HG03097 (cell line): ENCODE measurements around the gene C19orf67.

Experiments
- ATAC-seq: cut with Tn5 transposase; IDR thresholded peaks from one replicate; pipeline ENCODE4 v1.9.1; 2021; ENCODE audit not compliant: unreplicated experiment, low FRiP score

C19orf67 gene

DNA sequence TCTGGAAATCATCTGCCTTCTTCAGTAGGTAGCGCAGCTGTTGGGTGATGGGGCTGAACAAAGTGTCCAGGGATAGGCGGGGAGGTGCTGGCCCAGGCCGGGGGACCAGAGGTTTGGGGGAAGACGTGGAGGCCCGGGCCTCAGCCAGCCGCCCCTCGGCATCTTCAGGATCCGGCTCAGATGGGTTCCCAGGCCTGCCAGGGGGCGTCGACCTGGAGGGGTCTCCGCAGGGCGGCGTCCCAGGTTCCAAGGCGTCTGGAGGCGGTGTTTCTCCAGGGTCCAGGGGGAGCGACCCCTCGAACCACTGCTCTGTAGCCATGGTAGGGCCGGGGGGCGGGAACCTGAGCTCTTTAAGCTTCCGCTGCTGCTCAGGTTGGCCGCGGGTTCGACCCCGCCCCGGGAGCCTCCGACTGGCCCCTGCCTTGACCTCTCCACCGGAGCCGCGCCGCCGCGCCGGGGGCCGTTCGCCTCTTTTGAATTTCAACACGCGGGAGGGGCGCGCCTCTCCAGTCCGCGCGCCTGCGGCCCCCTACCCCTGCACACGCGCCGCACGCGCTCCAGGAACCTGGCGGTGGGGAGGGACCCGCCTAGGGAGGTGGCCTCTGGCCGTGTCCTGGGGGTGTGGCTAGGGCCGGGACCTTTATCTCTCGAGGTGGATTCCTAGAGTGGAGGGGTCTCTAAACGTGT is at the start of gene C19orf67:
Gene C19orf67, minus strand, starts transcription at position 475 of the 687 bp plus-strand sequence. Its CDS starts 156 bp downstream, at position 319.
- ATAC-seq = no peak

DNA sequence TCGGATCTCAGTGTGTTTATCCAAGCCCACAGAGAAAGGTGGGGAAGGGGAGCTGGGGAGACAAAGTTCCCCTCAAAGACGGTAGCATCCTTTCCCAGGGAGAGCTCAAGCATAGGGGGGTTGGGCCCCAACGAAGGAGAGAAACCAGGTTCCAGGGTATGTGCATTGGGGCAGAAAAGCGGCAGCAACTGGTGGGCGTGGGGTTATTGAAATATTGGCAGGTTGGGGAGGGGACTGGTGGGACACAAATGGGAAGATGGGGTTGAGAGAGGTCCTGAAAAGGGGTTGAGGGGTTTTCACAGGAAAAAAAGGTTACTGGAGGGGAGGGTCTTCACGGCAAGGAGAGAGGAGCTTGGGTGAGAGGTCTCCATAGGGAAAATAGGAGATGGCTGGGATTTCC is 49.8 kb upstream of the C19orf67 start:
- ATAC-seq = no peak

DNA sequence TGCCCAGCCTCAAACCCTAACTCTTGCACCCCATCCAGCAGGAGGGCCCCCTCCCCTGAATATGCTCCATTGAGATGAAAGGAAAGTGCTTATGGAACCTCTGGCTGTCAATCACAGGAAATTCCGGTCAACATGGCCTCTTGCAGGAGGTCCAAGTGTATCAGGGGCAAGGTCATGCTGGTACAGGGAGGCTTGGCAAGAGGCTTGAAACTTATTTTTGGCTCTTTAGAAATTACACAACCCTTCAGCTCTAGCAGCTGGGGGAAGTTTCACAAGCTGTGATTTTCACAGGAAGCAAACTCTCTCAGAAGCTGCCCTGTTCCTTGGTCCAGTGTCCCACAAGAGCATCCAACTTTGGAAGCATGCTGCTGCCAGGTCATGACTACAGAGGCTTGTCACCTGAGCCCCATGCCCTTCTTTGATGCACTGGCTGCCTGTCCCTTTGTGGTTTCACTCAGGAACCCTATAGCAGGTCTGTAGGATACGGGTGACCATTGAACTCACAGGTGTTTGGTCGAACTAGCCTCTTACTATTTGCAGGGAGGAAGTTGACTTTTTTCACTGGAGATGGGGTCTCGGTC is 42.4 kb upstream of the C19orf67 start:
- no peak for ATAC-seq

DNA sequence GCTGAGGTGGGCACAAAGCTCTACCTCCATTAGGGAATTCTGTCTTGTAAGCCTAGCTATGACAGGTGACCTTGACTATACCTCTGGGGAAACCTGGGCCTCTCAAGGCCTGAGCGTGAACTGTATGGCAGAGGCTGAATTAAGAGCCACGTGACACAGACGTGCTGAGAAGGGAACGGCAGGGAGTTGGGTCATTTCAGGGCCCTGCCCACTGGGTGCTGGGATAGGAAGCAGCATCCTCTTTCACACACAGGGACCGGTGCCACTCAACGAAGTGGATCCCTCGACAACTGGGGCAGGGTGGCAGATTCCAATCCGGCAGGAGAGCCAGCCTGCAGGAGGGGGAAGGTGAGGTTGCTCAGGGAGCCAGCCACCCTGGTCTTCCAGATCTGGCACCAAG is 41.6 kb upstream of the C19orf67 start:
- ATAC-seq = no peak

DNA sequence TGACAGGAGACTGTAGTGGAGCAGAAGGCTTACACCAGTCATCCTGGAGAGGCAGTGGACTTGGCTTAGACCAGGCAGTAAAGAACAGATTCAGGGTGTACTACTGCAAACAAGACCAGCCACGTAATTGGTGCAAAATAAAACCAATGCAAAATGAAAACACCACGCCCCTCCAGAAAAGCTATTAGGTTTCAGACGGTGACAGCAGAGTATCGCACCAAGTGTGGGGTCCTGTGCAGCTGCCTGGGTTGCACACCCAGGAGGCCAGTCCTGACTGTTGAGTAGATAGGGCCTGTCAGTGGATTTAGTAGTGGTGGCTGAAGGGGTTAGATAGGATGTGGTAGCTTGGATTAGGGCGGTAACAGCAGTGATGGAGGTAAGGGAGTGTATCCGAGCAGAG is 37.3 kb upstream of the C19orf67 start:
- ATAC-seq = no peak

DNA sequence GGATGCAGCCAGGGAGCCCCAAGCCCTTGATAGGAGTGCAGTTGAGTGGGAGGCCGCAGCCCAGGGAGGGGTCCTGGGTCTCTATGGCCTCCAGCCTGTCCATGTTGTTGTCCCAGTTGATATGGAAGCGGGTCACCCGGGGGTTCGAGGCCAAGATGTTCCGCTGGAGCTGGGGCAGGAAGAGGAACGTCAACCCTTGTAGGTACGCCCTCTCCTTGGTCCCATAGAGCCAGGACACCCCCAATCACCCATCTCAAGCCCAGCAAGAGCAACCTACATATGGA is 34.9 kb upstream of the C19orf67 start:
- no peak for ATAC-seq

DNA sequence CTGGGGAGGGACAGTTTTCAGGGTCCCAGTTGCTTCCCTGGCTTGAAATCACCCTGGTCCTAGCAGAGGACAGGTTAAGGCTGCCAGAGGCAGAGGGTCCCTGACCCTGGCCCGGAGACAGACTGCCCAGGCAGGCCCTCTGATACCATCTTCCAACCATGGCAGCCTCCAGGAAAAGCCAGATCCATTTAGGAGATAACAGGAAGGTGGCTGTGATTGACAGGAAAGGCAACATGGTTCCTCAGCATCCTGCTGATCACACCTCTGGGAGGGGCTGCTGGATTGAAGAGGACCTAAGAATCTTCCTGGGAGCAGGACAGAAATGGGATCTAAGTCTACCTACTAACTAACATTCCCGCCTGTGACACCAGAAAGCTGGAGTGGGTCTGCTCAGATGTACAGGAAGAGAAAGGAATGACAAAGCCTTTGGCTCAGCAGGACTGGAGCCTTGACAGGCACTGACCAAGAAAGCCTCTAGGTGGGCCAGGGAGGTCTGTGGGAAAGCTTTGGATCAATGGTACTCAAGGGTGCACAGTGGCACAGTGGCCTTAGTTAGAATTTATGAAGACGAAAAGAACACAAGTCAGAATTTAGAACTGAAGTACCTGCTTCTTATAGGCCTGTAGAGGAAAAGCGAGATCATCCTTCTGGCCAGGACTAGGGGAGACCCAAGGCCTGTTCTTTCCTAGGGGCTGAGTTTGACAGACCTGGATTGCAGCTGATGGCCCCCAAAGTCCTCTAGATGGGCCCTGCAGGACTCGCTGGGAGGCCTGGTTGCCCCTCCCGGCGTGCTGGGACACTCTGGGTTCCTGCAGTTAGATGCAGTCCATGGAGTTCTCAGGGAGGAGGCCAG is 34.3 kb upstream of the C19orf67 start:
- ATAC-seq = no peak

DNA sequence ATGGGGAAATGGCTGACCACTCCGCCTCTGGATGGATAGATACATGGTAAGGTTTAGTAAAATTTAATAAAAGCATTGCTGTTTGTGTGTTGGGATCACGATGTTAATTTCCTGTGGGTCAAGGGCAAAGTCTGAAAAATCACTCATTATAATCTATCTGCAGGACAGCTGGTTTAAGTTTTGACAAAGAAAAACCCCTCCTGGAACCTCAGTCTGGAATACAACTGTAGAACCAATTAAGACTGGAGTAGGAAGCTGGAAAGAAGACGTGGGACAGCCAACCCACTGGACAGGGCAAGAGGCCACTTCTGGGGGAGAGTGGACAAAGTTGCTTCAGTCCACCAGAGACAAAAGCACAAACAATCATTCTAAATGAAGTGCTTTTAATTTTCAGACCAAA is 33.6 kb upstream of the C19orf67 start:
- ATAC-seq = no peak

DNA sequence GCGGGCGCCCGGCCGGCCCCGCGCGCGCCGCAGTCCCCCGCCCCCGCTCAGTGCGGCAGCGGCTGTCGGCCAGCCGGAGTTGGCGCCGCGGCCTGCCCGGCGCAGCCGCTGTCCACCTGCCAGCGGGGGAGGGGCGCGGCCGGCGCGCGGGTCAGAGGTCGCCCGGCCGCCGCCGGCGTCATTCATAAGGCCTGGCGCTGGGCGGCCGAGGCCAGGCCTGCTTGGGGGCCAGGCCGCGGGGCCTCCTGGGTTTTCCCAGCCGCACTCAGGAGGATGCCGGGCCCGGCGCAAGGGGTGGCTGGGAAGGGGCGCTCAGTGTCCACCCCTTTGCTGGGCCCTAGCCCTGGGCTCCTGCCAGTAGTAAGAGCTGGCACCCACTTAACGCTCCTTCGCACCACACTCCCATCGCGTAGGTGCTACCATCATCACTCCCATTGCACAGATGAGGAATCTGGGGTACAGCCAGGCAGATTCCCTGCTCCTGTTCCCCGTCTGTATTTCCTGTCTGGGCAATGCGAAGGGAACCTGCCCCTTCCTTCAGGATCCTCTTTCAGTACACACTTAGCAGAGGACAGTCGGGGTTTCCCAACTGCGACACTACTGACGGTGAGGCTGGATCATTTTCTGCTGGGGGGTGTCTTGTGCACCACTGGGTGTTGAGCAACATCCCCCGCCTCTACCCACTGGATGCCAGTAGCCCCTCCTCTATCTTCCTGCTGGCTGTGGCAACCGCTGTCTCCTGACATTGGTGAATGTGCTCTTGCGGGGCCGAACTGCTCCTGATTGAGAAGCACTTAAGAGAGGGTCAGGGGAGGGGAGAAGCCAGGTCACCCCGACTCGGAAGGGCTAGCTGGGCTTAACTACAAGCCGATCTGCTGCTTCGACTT is 32.8 kb upstream of the C19orf67 start:
- no peak for ATAC-seq

DNA sequence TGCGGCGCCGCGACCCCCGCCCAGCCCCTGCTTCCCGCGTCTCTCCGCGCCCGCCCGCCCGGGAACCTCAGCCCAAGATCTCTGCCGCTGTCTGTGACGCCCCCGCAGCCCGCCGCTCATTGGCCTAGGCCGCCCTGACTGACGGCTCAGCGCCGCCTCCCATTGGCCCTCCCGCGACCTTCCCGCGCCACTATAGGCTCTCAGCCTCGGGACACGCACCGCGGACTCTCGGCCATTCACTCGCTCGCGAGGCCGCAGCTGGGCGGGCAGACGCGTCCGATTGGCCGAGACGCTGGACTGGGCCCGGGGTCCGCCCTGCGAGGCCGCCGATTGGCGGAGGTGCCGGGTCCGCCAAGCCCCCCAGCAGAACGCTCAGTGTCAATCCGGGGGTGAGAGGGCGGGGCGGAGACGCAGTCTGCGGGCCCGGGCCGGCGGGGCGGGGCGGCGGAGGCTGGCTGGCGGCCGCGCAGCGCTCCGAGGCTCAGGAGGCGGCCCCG is 32.1 kb upstream of the C19orf67 start, which contains the start of gene PRKACA:
Gene PRKACA, minus strand, starts transcription at position 95 of the 497 bp plus-strand sequence. CDS start 215 bp downstream, outside the sequence.
- peak; percentile 79 for ATAC-seq

DNA sequence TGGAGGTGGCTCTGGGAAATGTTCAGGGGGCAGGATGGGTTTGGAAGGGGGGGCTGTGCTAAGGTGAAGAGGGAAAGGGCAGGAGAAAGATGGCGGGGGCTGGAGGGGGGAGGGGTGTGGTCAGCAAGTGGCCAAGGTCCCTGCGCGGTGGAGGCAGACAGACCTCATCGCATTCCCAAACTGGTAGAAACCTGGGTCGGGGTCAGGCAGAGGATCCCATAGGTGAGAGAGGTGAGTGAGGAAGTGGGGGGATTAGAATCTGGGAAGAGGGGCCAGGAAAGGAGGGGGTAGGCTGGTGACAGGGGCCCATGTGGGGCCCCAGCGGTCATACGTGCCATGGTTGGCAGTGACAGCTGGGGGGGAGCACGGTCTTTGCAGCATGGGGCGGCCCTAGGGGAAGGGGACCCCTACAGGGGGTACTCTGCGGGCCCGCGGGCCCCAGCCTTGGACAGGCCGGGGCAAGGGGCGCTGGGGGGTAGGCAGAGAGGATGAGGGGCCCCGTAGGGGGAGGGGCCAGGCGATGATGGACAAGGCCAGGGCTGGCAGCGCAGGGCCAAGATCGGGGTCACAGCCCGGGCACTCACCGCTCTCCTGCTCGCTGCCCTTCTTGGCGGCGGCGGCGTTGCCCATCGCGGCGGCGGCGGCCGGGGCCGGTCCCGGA is 31.5 kb upstream of the C19orf67 start:
- ATAC-seq = peak; percentile 3

DNA sequence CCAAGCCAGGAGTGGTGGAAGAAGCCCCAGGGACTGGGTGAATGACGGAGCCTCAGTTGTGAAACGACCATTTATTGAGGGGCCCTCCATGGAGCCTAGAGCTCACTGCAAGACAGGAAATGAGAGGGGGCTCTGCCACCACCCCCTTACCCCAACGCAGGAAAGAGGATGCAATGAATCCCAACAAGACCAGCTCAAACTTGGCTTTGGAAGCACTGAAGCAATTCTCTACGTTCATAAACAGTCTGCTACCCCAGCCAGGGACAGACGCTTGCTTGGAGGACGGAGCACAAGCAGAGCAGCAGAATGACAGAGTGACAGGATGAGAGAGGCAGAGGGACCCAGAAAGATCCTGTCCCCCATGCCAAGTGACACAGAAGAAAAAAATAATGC is 30.9 kb upstream of the C19orf67 start:
- ATAC-seq = no peak

DNA sequence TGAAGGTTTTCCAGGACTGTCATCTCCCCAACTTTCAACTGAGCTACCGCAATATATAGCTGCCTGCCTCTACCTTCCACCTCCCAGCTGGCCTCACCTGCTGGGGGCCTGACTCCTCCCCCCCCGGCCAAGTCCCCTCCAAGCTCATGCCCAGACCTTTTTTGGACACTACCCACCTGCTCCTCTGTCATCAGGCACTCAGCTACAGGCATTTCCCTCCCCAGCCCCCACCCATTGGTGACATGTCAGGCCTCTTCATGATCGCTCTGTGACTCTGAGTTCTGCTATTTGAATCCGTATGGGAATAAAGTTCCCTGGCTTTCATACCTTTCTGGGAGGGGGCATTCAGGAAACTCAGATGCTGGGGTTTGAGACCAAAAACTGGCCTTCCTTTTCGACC is 30.2 kb upstream of the C19orf67 start:
- ATAC-seq = no peak

DNA sequence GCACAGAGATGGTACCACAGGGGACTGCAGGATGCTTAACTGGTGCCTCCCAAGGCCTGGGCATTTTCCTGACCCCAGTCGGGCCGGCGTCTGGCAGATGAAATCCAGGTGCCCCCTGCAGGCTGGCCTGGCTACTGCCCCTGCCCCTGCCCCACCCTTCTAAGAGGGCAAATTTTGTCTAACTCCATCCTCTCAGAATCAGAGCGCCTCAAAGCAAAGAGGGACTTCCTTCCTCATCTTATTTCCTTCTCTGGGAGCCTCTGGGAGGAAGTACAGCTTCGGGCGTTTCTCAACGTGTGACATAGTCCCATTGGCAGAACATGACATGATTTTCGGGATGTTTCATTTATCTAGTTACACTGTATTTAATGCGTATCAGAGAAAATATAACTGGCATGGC is 29.3 kb upstream of the C19orf67 start:
- ATAC-seq = no peak

DNA sequence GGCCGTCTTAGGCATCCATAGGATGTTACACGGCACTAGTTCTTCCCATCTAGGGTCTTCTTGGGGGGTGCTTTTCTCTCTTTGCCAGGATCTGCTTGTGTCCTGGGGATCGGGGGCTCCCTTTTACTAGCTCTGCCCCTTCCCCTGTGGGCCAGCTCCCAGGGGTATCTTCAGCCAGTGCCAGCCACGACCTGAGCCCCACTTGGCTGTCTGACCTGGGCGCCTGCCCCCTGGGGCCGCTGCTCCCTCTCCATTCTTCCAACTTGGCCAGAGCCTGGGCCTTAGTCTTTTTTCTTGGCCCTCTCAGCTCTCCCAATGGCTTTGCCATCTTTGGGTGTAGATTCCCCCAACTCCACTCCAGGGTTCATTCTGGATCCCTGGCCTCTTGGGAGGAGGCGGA is 28.9 kb upstream of the C19orf67 start:
- no peak for ATAC-seq

DNA sequence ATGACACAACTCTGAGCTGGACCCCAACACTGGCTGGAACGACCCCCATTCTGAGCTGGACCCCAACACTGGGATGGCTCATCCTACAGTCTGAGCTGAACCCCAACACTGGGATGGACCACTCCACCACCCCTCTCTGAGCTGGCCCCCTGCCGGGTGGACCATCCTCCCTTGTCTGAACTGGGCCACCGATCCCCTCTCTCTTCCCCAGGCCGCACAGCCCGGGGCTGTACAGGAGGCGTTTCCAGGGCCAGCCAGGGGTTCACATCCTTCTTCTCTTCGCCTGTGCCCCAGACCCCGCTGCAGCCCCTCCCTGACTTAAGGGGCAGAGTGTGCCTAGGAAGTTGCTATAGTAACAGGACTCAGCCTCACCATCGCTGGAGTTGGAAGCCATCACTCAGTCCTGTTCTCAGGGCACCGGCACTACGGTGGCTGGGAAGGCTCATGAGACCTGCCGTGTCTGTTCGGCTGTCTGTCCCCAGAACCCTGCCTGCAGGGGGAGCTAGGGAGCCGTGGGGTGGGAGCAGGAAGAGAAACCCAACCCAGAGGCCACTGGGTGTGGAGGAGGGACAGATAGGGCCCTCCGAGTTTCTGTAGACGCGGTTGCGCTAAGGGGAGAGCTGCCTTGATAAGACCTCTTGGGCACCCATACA is 28.3 kb upstream of the C19orf67 start:
- ATAC-seq = no peak

DNA sequence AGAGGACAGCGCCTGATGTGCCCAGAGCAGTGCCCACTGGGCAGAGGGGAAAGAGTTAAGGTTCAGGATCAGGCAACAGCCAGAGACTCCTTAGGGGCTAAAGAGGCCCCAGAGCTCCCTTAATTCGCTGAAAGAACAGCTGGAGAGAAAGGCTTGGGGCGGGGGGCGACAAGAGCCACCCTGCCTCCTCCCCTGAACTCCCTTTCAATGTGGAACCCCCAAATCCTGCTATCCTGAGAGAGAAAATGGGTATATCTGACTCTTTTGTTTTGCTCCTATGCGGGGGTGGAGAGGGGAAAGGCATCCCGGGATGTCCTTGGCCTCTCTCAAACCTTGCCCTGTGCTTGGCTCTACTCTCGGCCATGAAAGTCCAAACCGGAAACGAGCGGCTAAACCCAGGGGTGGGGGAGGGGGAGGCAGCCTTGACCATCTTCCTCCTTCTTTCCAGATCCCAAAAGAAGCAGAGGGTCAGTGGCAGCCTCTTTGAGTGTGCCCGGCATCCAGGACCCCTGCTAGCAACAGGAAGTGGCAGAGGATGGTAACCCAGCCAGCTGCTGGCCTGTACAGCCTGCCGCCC is 27.3 kb upstream of the C19orf67 start:
- ATAC-seq = no peak

DNA sequence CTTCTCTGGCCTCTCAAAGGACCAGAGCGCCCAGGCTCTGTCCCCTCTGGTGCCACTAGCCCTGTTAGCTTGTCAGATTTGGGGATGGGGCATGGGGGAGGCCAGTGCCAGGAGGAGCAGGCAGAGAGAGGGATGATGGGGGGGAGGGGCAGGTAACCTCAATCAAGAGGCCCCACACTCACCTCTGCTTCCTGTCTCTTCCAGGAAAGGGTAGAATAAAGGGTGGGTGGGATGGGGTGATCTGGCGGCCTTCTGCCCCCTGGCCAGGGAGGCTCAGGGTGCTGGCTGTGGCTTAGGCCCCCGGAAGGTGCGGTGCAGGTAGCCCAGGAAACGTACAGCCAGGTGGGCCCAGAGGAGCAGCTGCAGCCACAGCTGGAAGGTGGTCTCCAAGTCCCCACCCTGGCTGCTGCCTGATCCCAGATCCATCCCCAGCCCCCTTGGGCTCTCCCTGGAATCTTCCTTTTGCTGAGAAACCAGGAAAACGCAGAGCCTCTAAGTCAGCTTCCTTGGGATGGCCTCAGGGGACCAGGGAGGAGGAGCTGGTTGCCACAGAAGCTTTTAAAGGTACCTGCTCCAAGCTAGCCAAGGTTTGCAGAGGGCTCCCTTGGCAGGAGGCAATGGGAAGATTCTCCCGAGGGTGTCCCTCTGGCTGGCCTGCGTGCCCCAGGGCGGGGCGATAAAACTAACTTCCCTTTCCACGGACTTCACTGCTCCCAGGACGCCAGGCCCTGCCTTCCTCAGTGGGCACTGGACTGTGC is 26.6 kb upstream of the C19orf67 start:
- no peak for ATAC-seq

DNA sequence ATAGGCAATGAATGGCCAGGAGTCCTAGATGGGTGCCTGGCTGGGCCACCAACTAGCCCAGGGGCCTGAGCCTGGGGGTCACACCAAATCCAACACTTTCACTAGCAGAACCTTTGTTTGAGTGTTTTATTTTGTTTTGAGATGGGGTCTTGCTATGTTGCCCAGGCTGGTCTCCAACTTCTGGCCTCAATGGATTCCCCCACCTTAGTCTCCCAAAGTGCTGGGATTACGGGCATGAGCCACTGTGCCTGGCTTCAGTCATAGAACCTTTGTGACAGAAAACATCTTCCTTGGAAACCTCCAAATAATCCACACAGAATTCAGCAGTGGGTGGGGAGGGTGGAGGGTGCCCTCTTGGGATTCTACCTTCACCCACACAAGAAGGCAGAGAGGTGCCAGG is 25.9 kb upstream of the C19orf67 start:
- no peak for ATAC-seq
